ENCODE results near the gene SLC2A6. TPM values are rescaled to one million over a fixed set of nuclear protein-coding genes. Genes with fewer than 3 reads are reported as not detected.

Gene SLC2A6
- total RNA-seq, 1 experiment from 2014 or later, result 10.7 TPM

GRCh38 chr9:133519693-133520092 lies 40.8 kb upstream of the SLC2A6 start:
- intact Hi-C loops (cut with micrococcal nuclease), result no loop called here
- H3K4me1 ChIP-seq (ENCODE audit: control insufficient read depth in 1 of 2, insufficient read depth in 2 of 2, low read length in 2 of 2), result peaks cover 0 to 12% of the 10 kb centered on the region in 2 experiments; a peak in 2 of 4 replicates
- no peaks in the 10 kb centered on the region for H3K27me3 ChIP-seq (ENCODE audit: insufficient read depth, low read length)
- no peaks in the 10 kb centered on the region for H3K9me2 ChIP-seq (ENCODE audit: insufficient read depth)
- H3K27ac ChIP-seq (ENCODE audit: low read depth, low read length), result no peak overlapping the region
- TF ChIP-seq POLR2AphosphoS5 (IDR thresholded peaks at IDR 0.05; ENCODE audit: low read depth, low read length), result no peak
- TF ChIP-seq CEBPB (IDR thresholded peaks at IDR 0.05; ENCODE audit: low read depth), result no peak
- TF ChIP-seq CBX3 (IDR thresholded peaks at IDR 0.05; ENCODE audit: low read depth), result no peak
- TF ChIP-seq, protein P1, sequence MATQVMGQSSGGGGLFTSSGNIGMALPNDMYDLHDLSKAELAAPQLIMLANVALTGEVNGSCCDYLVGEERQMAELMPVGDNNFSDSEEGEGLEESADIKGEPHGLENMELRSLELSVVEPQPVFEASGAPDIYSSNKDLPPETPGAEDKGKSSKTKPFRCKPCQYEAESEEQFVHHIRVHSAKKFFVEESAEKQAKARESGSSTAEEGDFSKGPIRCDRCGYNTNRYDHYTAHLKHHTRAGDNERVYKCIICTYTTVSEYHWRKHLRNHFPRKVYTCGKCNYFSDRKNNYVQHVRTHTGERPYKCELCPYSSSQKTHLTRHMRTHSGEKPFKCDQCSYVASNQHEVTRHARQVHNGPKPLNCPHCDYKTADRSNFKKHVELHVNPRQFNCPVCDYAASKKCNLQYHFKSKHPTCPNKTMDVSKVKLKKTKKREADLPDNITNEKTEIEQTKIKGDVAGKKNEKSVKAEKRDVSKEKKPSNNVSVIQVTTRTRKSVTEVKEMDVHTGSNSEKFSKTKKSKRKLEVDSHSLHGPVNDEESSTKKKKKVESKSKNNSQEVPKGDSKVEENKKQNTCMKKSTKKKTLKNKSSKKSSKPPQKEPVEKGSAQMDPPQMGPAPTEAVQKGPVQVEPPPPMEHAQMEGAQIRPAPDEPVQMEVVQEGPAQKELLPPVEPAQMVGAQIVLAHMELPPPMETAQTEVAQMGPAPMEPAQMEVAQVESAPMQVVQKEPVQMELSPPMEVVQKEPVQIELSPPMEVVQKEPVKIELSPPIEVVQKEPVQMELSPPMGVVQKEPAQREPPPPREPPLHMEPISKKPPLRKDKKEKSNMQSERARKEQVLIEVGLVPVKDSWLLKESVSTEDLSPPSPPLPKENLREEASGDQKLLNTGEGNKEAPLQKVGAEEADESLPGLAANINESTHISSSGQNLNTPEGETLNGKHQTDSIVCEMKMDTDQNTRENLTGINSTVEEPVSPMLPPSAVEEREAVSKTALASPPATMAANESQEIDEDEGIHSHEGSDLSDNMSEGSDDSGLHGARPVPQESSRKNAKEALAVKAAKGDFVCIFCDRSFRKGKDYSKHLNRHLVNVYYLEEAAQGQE (IDR thresholded peaks at IDR 0.05; ENCODE audit: low read depth), result no peak
- no peak for TF ChIP-seq POLR2A (IDR thresholded peaks at IDR 0.05; ENCODE audit: borderline replicate concordance, extremely low read depth, insufficient read depth, insufficient read length)
- TF ChIP-seq, protein P2, sequence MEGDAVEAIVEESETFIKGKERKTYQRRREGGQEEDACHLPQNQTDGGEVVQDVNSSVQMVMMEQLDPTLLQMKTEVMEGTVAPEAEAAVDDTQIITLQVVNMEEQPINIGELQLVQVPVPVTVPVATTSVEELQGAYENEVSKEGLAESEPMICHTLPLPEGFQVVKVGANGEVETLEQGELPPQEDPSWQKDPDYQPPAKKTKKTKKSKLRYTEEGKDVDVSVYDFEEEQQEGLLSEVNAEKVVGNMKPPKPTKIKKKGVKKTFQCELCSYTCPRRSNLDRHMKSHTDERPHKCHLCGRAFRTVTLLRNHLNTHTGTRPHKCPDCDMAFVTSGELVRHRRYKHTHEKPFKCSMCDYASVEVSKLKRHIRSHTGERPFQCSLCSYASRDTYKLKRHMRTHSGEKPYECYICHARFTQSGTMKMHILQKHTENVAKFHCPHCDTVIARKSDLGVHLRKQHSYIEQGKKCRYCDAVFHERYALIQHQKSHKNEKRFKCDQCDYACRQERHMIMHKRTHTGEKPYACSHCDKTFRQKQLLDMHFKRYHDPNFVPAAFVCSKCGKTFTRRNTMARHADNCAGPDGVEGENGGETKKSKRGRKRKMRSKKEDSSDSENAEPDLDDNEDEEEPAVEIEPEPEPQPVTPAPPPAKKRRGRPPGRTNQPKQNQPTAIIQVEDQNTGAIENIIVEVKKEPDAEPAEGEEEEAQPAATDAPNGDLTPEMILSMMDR (IDR thresholded peaks at IDR 0.05 in 2 of 3, conservative IDR thresholded peaks at IDR 0.05 in 1 of 3; ENCODE audit: borderline replicate concordance in 1 of 3, insufficient read depth in 1 of 3, low read depth in 2 of 3, low read length in 2 of 3), result no peak
- TF ChIP-seq EZH2phosphoT487 (IDR thresholded peaks at IDR 0.05; ENCODE audit: borderline replicate concordance), result no peak
- TF ChIP-seq ZBTB33 (IDR thresholded peaks at IDR 0.05; ENCODE audit: extremely low read depth, insufficient replicate concordance, low read length), result no peak
- no peak for TF ChIP-seq TCF7L2 (IDR thresholded peaks at IDR 0.05; ENCODE audit: borderline replicate concordance, extremely low read depth, insufficient read depth, insufficient read length)
- POLR2A ChIA-PET, result no interaction called here
- H4K20me1 ChIP-seq (ENCODE audit: insufficient read depth), result no peaks in the 10 kb centered on the region
- no peak overlapping the region for H2AFZ ChIP-seq (ENCODE audit: low read depth, low read length, poor library complexity, severe bottlenecking)
- CTCF ChIA-PET, result no interaction called here
- H3K4me3 ChIP-seq (replicated peaks in 1 of 2; ENCODE audit: low read depth in 1 of 2, low read length in 2 of 2), result no peak overlapping the region
- RAD21 ChIA-PET (ENCODE audit: low non-redundant PET in 1 of 2, low total read pairs in 2 of 2, uncharacterized antibody in 2 of 2, unreplicated experiment in 2 of 2), result no interaction called here
- H3K4me2 ChIP-seq (ENCODE audit: low read length), result no peak overlapping the region
- H3K79me2 ChIP-seq (ENCODE audit: insufficient read depth, low read length), result no peaks in the 10 kb centered on the region
- no peaks in the 10 kb centered on the region for H3K9me3 ChIP-seq (ENCODE audit: control insufficient read depth in 1 of 2, insufficient read depth in 1 of 2, low read depth in 1 of 2, low read length in 2 of 2)
- no peak overlapping the region for H3K9ac ChIP-seq (ENCODE audit: low read length)
- ATAC-seq (no peak), DNase-seq (ENCODE audit: low read depth, low spot score) (no peak)
- no peaks in the 10 kb centered on the region for H3K36me3 ChIP-seq (ENCODE audit: control insufficient read depth in 1 of 2, insufficient read depth in 2 of 2, low read length in 2 of 2)
- BruUV-seq (replicated peaks), result no TSS peak

All from HCT116 (cell line).